Trophoblast cell (in vitro differentiated cells and primary cell): ENCODE measurements around the gene PRSS50.

Experiments
- DNase-seq, 2 donors: peaks; one replicate each; pipeline ENCODE4 v3.0.0-alpha.2; 2016
- H2AFZ ChIP-seq: 2 replicates; pipeline ENCODE4 v1.6.1; 2013; ENCODE audit warnings: low read length, moderate library complexity, mild to moderate bottlenecking; ENCODE audit not compliant: insufficient read depth, poor library complexity
- H2AK5ac ChIP-seq: 2 replicates; pipeline ENCODE4 v1.6.1; 2013; ENCODE audit warnings: mild to moderate bottlenecking, low read length
- H2BK120ac ChIP-seq: 2 replicates; pipeline ENCODE4 v1.6.1; 2013; ENCODE audit warnings: low read length, mild to moderate bottlenecking, moderate library complexity; ENCODE audit not compliant: insufficient read depth, poor library complexity
- H2BK12ac ChIP-seq: 2 replicates; pipeline ENCODE4 v1.6.1; 2013; ENCODE audit warnings: mild to moderate bottlenecking, low read length, moderate library complexity
- H2BK5ac ChIP-seq: 2 replicates; pipeline ENCODE4 v1.6.1; 2013; ENCODE audit warnings: low read length, low read depth, moderate library complexity, mild to moderate bottlenecking; ENCODE audit not compliant: poor library complexity
- H3K14ac ChIP-seq: 2 replicates; pipeline ENCODE4 v1.6.1; 2013; ENCODE audit warnings: mild to moderate bottlenecking, low read length
- H3K18ac ChIP-seq: 2 replicates; pipeline ENCODE4 v1.6.1; 2013; ENCODE audit warnings: mild to moderate bottlenecking, low read length
- H3K23ac ChIP-seq: 2 replicates; pipeline ENCODE4 v1.6.1; 2013; ENCODE audit warnings: low read length
- H3K27ac ChIP-seq: 2 replicates; pipeline ENCODE4 v1.5.1; 2013; ENCODE audit warnings: low read depth, mild to moderate bottlenecking, inconsistent platforms, low read length, moderate library complexity
- H3K27me3 ChIP-seq: 2 replicates; pipeline ENCODE4 v1.6.1; 2013; ENCODE audit warnings: inconsistent platforms, mild to moderate bottlenecking, low read length, moderate library complexity; ENCODE audit not compliant: insufficient read depth
- H3K36me3 ChIP-seq, 2 experiments: 1 replicate in 1 of 2; 2 replicates in 1 of 2; pipeline ENCODE4 v1.6.1; 2013; ENCODE audit warnings: low read length in 2 of 2, mild to moderate bottlenecking in 2 of 2, moderate library complexity in 1 of 2; ENCODE audit not compliant: insufficient read depth in 2 of 2, control insufficient read depth in 1 of 2
- H3K4ac ChIP-seq: 2 replicates; pipeline ENCODE4 v1.6.1; 2013; ENCODE audit warnings: low read depth, mild to moderate bottlenecking, low read length, moderate library complexity
- H3K4me1 ChIP-seq, 2 experiments: 1 replicate in 1 of 2; 2 replicates in 1 of 2; pipeline ENCODE4 v1.6.1; 2013; ENCODE audit warnings: low read length in 2 of 2, mild to moderate bottlenecking in 2 of 2, moderate library complexity in 1 of 2; ENCODE audit not compliant: insufficient read depth in 2 of 2, control insufficient read depth in 1 of 2
- H3K4me2 ChIP-seq: 2 replicates; pipeline ENCODE4 v1.6.1; 2013; ENCODE audit warnings: inconsistent platforms, mild to moderate bottlenecking, low read length, moderate library complexity
- H3K4me3 ChIP-seq: 2 replicates; pipeline ENCODE4 v1.5.1; 2013; ENCODE audit warnings: mild to moderate bottlenecking, low read depth, low read length, inconsistent platforms
- H3K79me1 ChIP-seq: one replicate; pipeline ENCODE4 v1.6.1; 2013; ENCODE audit warnings: low read length
- H3K79me2 ChIP-seq: 2 replicates; pipeline ENCODE4 v1.6.1; 2013; ENCODE audit warnings: low read length, mild to moderate bottlenecking; ENCODE audit not compliant: control insufficient read depth, insufficient read depth, poor library complexity
- H3K9ac ChIP-seq: 2 replicates; pipeline ENCODE4 v1.6.1; 2013; ENCODE audit warnings: mild to moderate bottlenecking, low read length
- H3K9me3 ChIP-seq: 2 replicates; pipeline ENCODE4 v1.6.1; 2013; ENCODE audit warnings: low read depth, mild to moderate bottlenecking, control low read depth, inconsistent platforms, low read length; ENCODE audit not compliant: insufficient read depth
- H4K12ac ChIP-seq: 2 replicates; pipeline ENCODE4 v1.6.1; 2013; ENCODE audit warnings: low read depth, mild to moderate bottlenecking, low read length, moderate library complexity
- H4K8ac ChIP-seq: 2 replicates; pipeline ENCODE4 v1.6.1; 2013; ENCODE audit warnings: low read depth, mild to moderate bottlenecking, low read length, moderate library complexity
- H4K91ac ChIP-seq: one replicate; pipeline ENCODE4 v1.6.1; 2013; ENCODE audit warnings: low read depth, mild to moderate bottlenecking, low read length, moderate library complexity
- WGBS: extraction: QIAGEN DNeasy Blood & Tissue Kit; methylation state at CpG from one replicate; pipeline ENCODE4 v1.1.7; 2013; ENCODE audit warnings: missing lambda C conversion rate; ENCODE audit not compliant: insufficient read length, insufficient coverage; ENCODE audit errors: extremely low coverage; 5-methylcytosine and 5-hydroxymethylcytosine counted together

PRSS50 gene

DNA sequence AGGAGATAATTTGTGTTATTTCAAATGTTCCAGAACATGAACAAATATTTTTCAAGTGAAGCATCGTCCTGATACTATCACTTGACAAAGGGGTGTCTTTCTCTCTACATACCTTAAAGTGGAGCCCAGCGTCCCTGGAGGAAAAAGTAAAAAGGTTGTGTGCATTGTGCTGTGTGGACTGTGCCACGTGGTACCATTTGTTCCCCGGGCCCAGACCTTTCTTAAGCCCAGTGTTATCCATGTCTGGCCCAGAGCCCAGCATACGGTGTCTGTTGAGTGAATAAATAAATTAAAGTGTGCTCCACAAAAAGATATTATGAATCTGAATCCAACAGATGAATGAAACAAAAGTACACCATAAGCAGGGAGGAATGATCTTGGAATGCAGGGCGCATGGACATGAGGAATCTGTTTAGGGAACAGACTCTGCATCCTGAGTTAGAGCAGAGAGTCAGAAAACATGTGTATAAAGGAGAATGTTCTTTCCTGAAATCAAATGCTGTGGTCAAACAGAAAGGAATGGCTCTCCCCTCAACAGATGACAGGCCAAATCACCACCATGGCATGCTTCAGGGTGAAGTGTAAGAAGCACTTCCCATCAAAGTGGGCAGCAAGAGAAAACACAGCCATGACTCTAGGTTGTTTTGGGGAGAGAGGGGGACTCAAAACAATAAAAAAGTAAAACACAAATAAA lies 8.1 kb upstream of the PRSS50 start:
- Histone ChIP-seq H4K91ac (no peak overlapping the region), H3K4me3 (no peak overlapping the region), H3K4ac (no peak overlapping the region), H3K9ac (no peak overlapping the region), H2AFZ (no peak overlapping the region), H3K36me3 (no peaks in the 10 kb centered on the region), H3K9me3 (no peaks in the 10 kb centered on the region), H3K4me2 (no peak overlapping the region), H3K27ac (no peak overlapping the region), H3K18ac (no peak overlapping the region), H3K14ac (no peak overlapping the region), H3K23ac (no peak overlapping the region), H3K79me1 (no peaks in the 10 kb centered on the region), H3K4me1 (no peaks in the 10 kb centered on the region), H4K8ac (no peak overlapping the region), H2BK12ac (no peak overlapping the region), H2BK5ac (no peak overlapping the region), H3K79me2 (no peaks in the 10 kb centered on the region), H3K27me3 (no peaks in the 10 kb centered on the region), H2BK120ac (no peak overlapping the region), H4K12ac (no peak overlapping the region), H2AK5ac (no peak overlapping the region)
- no peak for DNase-seq
- no CpG with 5 or more reads among the region's 6 CpGs for WGBS

DNA sequence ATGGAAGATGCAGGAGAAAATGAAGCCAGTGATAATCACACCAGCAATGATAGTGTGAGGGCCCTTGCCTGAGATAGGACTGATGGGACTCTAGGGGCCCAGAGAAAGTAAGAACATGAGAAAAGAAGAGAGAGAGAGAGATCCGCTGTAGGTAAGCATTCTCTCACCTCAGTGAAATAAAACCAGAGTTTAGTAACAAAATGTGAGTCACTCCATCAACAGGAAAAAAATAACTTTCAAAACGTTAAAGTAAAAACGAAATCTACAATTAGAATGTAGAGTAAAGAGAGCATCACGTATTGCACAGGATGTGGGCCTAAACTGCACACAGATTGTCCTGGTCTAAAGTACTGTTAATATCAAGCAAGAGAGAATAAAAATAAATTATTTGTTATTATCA lies 6.8 kb upstream of the PRSS50 start:
- Histone ChIP-seq H3K14ac (no peak overlapping the region), H3K9ac (no peak overlapping the region), H3K18ac (no peak overlapping the region), H4K8ac (no peak overlapping the region), H2AK5ac (no peak overlapping the region), H2AFZ (no peak overlapping the region), H2BK120ac (no peak overlapping the region), H2BK12ac (no peak overlapping the region), H4K91ac (no peak overlapping the region), H3K4me1 (no peaks in the 10 kb centered on the region), H3K27me3 (no peaks in the 10 kb centered on the region), H4K12ac (no peak overlapping the region), H3K79me1 (no peaks in the 10 kb centered on the region), H3K27ac (no peak overlapping the region), H3K4me3 (no peak overlapping the region), H3K9me3 (no peaks in the 10 kb centered on the region), H3K79me2 (no peaks in the 10 kb centered on the region), H3K4ac (no peak overlapping the region), H3K4me2 (no peak overlapping the region), H3K36me3 (no peaks in the 10 kb centered on the region), H3K23ac (no peak overlapping the region), H2BK5ac (no peak overlapping the region)
- WGBS, result no CpG with 5 or more reads among the region's 4 CpGs
- no peak for DNase-seq

DNA sequence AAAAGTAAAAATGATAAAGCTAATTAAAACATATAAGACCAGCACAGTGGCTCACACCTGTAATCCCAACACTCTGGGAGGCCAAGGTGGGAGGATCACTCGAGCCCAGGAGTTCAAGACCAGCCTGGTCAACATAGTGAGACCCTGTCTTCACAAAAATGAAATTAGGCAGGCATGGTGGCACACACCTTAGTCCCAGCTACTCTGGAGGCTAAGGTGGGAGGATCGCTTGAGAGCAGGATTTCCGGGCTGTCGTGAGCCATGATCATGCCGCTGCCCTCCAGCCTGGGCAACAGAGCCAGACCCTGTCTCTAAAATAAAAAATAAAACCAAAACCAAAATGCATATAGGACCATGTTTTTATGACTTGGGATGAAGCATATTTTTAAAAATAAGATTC lies 4.8 kb upstream of the PRSS50 start:
- H2BK12ac ChIP-seq, result no peak overlapping the region
- H3K4me2 ChIP-seq, result no peak overlapping the region
- no peaks in the 10 kb centered on the region for H3K27me3 ChIP-seq
- H2BK120ac ChIP-seq, result no peak overlapping the region
- H3K27ac ChIP-seq, result no peak overlapping the region
- DNase-seq, result no peak
- no peaks in the 10 kb centered on the region for H3K79me1 ChIP-seq
- H3K36me3 ChIP-seq, result no peaks in the 10 kb centered on the region
- no peaks in the 10 kb centered on the region for H3K79me2 ChIP-seq
- H3K23ac ChIP-seq, result no peak overlapping the region
- no peak overlapping the region for H2AFZ ChIP-seq
- H3K4ac ChIP-seq, result no peak overlapping the region
- H4K12ac ChIP-seq, result no peak overlapping the region
- no peak overlapping the region for H3K18ac ChIP-seq
- H3K4me1 ChIP-seq, result no peaks in the 10 kb centered on the region
- no peak overlapping the region for H4K91ac ChIP-seq
- H2AK5ac ChIP-seq, result no peak overlapping the region
- no CpG with 5 or more reads among the region's 5 CpGs for WGBS
- no peaks in the 10 kb centered on the region for H3K9me3 ChIP-seq
- H3K9ac ChIP-seq, result no peak overlapping the region
- no peak overlapping the region for H4K8ac ChIP-seq
- H2BK5ac ChIP-seq, result no peak overlapping the region
- H3K14ac ChIP-seq, result no peak overlapping the region
- no peak overlapping the region for H3K4me3 ChIP-seq

DNA sequence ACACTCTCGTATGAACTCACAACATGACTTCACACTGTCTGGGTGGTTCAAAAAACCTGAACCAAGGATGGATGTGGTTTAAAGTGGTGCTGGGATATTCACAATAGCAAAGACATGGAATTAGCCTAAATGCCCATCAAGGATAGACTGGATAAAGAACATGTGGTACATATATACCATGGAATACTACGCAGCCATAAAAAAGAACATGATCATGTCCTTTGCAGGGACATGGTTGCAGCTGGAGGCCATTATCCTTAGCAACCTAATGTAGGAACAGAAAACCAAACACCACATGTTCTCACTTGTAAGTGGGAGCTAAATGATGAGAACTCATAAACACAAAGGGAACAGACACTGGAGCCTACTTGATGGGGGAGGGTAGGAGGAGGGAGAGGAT lies 3.3 kb upstream of the PRSS50 start:
- Histone ChIP-seq H2BK12ac (no peak overlapping the region), H3K79me2 (no peaks in the 10 kb centered on the region), H3K4me2 (no peak overlapping the region), H3K36me3 (no peaks in the 10 kb centered on the region), H3K4me3 (no peak overlapping the region), H2BK5ac (no peak overlapping the region), H3K4me1 (no peaks in the 10 kb centered on the region), H3K9ac (no peak overlapping the region), H2BK120ac (no peak overlapping the region), H4K8ac (no peak overlapping the region), H4K12ac (no peak overlapping the region), H3K14ac (no peak overlapping the region), H3K9me3 (no peaks in the 10 kb centered on the region), H2AFZ (no peak overlapping the region), H3K18ac (no peak overlapping the region), H3K4ac (no peak overlapping the region), H4K91ac (no peak overlapping the region), H3K27me3 (no peaks in the 10 kb centered on the region), H2AK5ac (no peak overlapping the region), H3K27ac (no peak overlapping the region), H3K79me1 (no peaks in the 10 kb centered on the region), H3K23ac (no peak overlapping the region)
- WGBS, result no CpG with 5 or more reads among the region's 2 CpGs
- no peak for DNase-seq
